Stimulated activated CD4-positive, alpha-beta T cell treated with anti-CD3 and anti-CD28 coated beads, Interleukin-4, amount 100 ng/mL, for 48 hours (primary cell): ENCODE measurements around the gene PIGA.
A peak's percentile ranks its signal among the peaks of the same experiment; 100 is the strongest.

Source experiments
- DNase-seq, 2 donors: peaks; one replicate each; pipeline ENCODE4 v3.0.0-alpha.2; 2020; ENCODE audit warnings: low read depth in 2 of 2

PIGA gene

GRCh38 chrX:15335135-15336022 is at the start of gene PIGA:
TSS of gene PIGA (minus strand) at chrX:15335523. CDS start at chrX:15331930, 3,593 bp downstream.
- peak; percentile 77 to 85 for DNase-seq

- no peak for DNase-seq
These were observed 49.0 kb upstream of the PIGA start, which contains the start of gene VEGFD for GRCh38 chrX:15384304-15384703. TSS of gene VEGFD (minus strand) at chrX:15384413. CDS start at chrX:15383946, 467 bp downstream.

GRCh38 chrX:15382813-15383212 is 47.5 kb upstream of the PIGA start:
- no peak for DNase-seq

GRCh38 chrX:15376956-15377355 is 41.6 kb upstream of the PIGA start:
- DNase-seq, result no peak

- DNase-seq, result no peak
These were observed 38.7 kb upstream of the PIGA start for GRCh38 chrX:15373976-15374375.

GRCh38 chrX:15366506-15367352 is 31.4 kb upstream of the PIGA start:
- no peak for DNase-seq

- no peak for DNase-seq
These were observed 24.4 kb upstream of the PIGA start for GRCh38 chrX:15359701-15360100.

- DNase-seq, result no peak
These were observed 23.2 kb upstream of the PIGA start for GRCh38 chrX:15358533-15358932.

GRCh38 chrX:15356444-15356843 is 21.1 kb upstream of the PIGA start:
- DNase-seq, result no peak

GRCh38 chrX:15350329-15350996 is 15.1 kb upstream of the PIGA start:
- no peak for DNase-seq

GRCh38 chrX:15349046-15349445 is 13.7 kb upstream of the PIGA start:
- DNase-seq, result no peak

- no peak for DNase-seq
These were observed 10.7 kb upstream of the PIGA start for GRCh38 chrX:15345976-15346375.

- no peak for DNase-seq
These were observed 8.8 kb upstream of the PIGA start for GRCh38 chrX:15344106-15344505.

- DNase-seq, result no peak
These were observed 7.8 kb upstream of the PIGA start for GRCh38 chrX:15343075-15343476.

- no peak for DNase-seq
These were observed 5.5 kb upstream of the PIGA start for GRCh38 chrX:15340867-15341266.

GRCh38 chrX:15336023-15336413 is 695 bp upstream of the PIGA start:
- peak in 1 of 2 donors; percentile 1 for DNase-seq

GRCh38 chrX:15334561-15334960 is 762 bp downstream of the PIGA start:
- DNase-seq, result no peak

- no peak for DNase-seq
These were observed 6.5 kb downstream of the PIGA start for GRCh38 chrX:15328821-15329220.

- DNase-seq, result no peak
These were observed 7.2 kb downstream of the PIGA start for GRCh38 chrX:15328131-15328530.

- no peak for DNase-seq
These were observed 12.9 kb downstream of the PIGA start for GRCh38 chrX:15322472-15322871.

- DNase-seq, result no peak
These were observed 13.3 kb downstream of the PIGA start for GRCh38 chrX:15322072-15322471.

- no peak for DNase-seq
These were observed 13.9 kb downstream of the PIGA start for GRCh38 chrX:15321447-15321846.
